AG10803 (cell line): Measurements from ENCODE around the gene CASZ1.

Source experiments
- DNase-seq: peaks from one replicate; pipeline ENCODE4 v3.0.0; 2010; ENCODE audit warnings: low read depth
- H3K4me3 ChIP-seq: 2 replicates; pipeline ENCODE4 v1.5.1; 2011; ENCODE audit warnings: mild to moderate bottlenecking, low read length, control low read depth
- CTCF ChIP-seq: conservative IDR thresholded peaks from 2 replicates; pipeline ENCODE4 v1.5.1; 2011; ENCODE audit warnings: mild to moderate bottlenecking, low read length, control low read depth, inconsistent platforms

The CASZ1 gene

GRCh38 chr1:10829965-10830515 is 33.6 kb upstream of the CASZ1 start:
- H3K4me3 ChIP-seq: no peak overlapping the region

GRCh38 chr1:10829067-10829818 is 32.8 kb upstream of the CASZ1 start:
- no peak for TF ChIP-seq CTCF

More at GRCh38 chr1:10829965-10830515, 33.6 kb upstream of the CASZ1 start:
- no peak for TF ChIP-seq CTCF
- no peak for DNase-seq

GRCh38 chr1:10827377-10828333 is 31.2 kb upstream of the CASZ1 start:
- no peak overlapping the region for H3K4me3 ChIP-seq
- no peak for TF ChIP-seq CTCF
- no peak for DNase-seq

More at GRCh38 chr1:10829067-10829818, 32.8 kb upstream of the CASZ1 start:
- DNase-seq: no peak
- no peak overlapping the region for H3K4me3 ChIP-seq

GRCh38 chr1:10825592-10825991 is 29.1 kb upstream of the CASZ1 start:
- TF ChIP-seq CTCF: no peak
- H3K4me3 ChIP-seq: no peak overlapping the region
- DNase-seq: no peak

GRCh38 chr1:10824821-10825540 is 28.5 kb upstream of the CASZ1 start:
- TF ChIP-seq CTCF: no peak
- no peak overlapping the region for H3K4me3 ChIP-seq
- DNase-seq: peak; percentile 39

- no peak overlapping the region for H3K4me3 ChIP-seq
- no peak for DNase-seq
- TF ChIP-seq CTCF: no peak
Observed at GRCh38 chr1:10823000-10823401, 26.6 kb upstream of the CASZ1 start.
